Skin of body (tissue), 2 donors: ENCODE results near the gene ATP6V1F. TPM values are rescaled to one million over a fixed set of nuclear protein-coding genes. Genes with fewer than 3 reads are reported as not detected.

Source experiments
- DNase-seq: peaks from one replicate; lab custom pipeline; 2025; lab: John Stamatoyannopoulos, UW
- total RNA-seq: library from RNA; depleted of rRNA; stranded (reverse); fragments of >200 nt; gene quantifications from one replicate; pipeline ENCODE4 v1.2.3, GENCODE V29; 2014

The ATP6V1F gene
- total RNA-seq, 1 donor from 2014 or later = 48.0 TPM

DNA sequence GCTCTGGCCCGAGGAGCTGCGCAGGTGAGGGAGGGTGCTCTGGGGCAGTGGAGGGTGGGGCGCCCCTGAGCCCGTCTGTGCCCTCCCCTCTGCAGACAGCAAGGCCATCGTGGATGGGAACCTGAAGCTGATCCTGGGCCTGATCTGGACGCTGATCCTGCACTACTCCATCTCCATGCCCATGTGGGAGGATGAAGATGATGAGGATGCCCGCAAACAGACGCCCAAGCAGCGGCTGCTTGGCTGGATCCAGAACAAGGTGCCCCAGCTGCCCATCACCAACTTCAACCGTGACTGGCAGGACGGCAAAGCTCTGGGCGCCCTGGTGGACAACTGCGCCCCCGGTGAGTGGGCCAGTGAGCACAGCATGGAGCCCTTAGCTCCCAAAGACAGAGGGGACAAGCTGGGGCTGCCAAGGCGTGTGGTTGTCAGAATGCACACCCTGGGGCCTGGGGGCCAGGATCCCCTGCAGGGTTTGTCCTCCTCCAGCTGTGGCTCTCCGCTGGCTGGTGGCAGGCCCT is 27.4 kb upstream of the ATP6V1F start:
- no peak for DNase-seq

DNA sequence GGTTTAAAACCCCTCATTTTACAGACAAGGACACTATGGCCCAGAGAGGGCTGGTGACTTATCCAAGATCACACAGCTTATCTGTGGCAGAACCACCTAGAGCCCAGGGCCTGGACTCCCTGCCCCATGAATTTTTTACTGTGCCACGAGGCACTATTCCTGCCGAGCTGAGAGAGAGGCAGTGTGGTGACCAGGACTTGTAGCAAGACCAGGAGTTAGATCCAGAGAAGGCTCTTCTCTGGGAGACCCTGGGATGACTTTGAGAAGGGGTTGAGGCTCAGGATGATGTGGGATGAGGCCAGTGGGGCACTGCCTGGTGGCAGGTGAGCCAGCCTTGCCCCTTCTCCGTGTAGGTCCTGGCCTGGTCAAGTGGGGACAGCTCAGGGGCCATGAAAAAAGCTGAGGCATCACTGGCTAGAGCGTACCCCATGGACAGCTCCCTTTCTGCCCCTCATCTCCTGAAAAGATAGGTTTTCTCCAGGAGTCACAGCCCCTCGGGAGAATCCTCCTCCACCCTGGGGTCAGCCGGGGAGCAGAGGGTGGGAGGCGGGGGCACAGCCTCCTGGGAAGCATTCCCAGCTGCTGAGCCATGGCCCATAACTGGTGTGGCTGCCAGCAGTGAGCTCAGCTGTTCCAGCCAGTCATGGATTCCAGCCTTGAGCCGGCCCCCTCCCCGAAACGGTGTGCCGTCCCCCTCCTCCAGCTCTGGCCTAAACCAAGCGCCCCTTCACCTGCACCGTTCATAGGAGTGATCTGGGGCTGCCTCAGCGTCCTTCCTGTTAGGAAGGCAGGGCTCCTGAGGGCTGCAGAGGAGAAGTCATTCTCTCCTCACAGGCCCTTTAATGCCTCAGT is 26.6 kb upstream of the ATP6V1F start:
- no peak for DNase-seq

DNA sequence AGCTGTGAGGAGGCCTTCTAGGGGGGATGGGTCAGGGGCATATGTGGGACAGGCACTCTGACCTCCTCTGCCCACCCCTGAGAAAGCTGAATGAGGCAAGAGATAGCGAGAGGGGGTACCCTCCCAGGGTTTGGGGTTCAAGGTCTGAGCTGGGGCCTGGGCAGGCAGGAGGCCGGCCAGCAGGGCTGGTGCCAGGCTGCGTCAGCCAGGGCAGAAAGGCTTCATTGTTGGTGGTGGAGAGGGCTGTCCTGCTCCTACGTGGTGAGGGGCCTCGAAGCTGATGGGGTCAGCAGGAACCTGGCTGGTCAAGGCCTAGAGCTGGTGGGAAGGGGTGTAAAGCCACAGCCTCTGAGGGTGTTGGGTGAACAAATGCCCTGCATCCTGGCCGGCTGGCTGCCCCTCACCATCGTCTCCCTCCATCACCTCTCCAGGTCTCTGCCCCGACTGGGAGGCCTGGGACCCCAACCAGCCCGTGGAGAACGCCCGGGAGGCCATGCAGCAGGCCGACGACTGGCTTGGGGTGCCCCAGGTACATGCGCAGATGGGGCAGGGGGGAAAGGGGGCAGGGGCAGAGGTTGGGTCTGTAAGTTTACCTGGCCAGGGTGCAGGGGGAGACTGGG is 25.8 kb upstream of the ATP6V1F start:
- DNase-seq = no peak

DNA sequence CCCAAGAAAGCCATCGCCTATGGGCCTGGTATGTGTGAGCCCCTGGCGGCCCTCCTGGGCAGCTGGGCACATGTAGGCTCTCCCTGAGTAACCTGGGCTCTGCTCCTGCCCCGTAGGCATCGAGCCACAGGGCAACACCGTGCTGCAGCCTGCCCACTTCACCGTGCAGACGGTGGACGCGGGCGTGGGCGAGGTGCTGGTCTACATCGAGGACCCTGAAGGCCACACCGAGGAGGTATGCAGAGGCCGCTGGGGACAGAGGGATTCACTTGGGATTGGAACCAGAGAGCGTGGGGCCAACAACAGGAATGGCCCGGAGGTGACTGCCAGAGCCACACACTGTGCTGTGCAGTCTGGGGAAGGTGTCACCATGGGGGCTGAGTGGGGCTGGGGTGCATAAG is 25.1 kb upstream of the ATP6V1F start:
- no peak for DNase-seq

DNA sequence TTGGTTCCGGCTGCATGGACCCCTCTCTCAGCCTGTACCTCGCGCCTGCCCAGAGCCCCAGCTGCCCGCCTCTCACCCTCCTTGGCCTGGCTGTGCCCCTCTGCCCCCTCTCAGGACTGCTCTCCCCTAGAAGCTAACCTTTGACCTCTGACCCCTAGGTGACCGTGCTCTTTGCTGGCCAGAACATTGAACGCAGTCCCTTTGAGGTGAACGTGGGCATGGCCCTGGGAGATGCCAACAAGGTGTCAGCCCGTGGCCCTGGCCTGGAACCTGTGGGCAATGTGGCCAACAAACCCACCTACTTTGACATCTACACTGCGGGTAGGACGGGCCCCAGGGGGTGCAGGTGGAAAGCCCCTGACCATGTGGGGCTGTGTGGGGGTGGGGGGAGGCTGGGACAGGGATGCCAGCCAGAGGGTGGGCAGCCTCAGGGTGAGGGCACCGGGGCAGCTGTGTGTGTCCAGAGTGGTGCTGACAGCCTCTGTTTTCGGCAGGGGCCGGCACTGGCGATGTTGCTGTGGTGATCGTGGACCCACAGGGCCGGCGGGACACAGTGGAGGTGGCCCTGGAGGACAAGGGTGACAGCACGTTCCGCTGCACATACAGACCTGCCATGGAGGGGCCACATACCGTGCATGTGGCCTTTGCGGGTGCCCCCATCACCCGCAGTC is 24.4 kb upstream of the ATP6V1F start:
- no peak for DNase-seq

DNA sequence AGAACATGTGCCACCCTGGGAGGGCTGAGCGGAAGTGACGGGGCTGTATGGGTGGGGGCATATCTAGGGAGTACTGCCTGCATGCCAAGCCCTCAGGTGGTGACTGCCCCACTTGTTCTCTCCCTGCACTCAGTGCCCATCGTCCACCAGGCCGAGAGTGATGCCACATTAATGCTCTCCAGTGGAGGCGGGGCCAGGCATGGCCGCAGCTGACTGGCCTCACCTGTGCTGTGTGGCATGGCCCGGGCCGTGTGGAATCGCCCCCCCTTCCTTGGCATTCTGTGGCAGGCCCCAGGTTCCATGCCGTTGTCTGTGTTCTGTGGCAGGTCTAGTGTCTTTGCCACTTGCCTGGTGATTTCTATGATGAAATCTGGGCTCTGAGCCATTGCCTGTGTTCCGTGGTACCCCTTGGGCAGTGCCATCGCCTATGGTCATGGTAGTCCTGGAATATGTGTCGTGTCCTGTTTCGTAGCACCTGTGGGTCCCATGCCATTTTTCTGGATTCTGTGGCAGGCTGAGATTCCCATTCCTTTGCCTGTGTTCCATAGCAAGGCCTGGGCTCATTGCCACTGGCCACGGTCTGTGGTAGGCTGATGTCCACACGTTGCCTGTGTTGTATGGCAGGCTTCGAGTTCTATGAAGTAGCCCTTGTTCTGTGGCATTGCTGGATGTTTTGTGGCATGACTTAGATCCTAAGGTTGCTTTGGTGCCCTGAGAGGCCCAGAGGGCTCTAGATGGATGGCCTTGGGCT is 23.5 kb upstream of the ATP6V1F start:
- DNase-seq = no peak

DNA sequence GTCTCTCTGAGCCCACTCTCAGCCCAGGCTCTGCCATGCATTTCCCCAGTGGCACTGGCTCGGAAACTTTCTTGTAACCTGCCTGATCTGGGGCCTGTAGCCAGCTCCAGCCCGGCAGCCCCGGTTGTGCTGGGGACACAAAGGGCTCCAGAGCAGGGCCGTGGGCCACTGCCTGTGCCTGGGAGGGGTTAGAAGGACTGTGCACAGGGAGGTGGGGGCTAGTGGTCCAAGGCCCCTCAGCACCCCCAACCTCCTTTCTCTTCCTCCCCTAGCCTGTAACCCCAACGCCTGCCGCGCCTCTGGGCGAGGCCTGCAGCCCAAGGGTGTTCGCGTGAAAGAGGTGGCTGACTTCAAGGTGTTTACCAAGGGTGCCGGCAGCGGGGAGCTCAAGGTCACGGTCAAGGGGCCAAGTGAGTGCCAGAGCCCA is 22.9 kb upstream of the ATP6V1F start:
- no peak for DNase-seq

DNA sequence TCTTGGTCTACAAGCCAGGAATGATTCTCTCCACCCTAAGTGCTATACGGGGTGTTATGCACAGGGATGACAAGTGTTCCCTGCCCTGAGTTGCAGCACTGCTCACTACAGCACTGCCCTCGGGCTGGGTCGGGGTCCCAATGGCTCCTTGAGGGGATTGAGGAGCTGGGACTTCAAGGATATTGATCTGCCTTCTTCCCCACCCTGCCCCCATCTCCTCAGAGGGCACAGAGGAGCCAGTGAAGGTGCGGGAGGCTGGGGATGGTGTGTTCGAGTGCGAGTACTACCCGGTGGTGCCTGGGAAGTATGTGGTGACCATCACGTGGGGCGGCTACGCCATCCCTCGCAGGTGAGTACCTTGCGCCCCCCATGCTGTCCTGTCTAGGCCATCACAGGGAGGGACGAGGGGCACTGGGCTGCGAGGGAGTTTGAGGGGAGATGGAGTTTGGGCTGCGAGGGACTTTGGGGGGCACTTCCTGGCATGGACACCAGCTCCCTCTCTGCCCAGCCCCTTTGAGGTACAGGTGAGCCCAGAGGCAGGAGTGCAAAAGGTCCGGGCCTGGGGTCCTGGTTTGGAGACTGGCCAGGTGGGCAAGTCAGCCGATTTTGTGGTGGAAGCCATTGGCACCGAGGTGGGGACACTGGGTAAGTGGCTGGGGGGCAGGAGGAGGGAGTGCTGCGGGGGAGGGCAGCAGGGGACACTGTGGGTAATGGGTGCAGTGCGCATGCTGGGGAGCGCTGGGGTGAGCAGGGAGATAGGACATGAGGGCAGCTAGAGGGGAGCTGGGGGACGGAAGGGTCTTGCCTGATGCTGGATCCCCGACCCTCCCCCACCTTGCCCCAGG is 22.1 kb upstream of the ATP6V1F start:
- DNase-seq = no peak

DNA sequence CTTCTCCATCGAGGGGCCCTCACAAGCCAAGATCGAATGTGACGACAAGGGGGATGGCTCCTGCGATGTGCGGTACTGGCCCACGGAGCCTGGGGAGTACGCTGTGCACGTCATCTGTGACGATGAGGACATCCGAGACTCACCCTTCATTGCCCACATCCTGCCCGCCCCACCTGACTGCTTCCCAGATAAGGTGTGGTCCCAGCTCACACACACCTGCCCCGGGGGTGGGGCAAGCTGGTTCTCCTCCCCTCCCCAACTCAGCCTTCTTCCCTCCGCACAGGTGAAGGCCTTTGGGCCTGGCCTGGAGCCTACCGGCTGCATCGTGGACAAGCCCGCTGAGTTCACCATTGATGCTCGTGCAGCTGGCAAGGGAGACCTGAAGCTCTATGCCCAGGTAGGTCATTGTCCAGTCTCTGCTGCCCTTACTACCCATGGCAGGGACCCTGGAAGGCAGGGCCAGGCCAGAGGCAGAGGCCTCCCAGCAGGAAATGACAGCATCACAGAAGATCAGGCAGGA is 21.4 kb upstream of the ATP6V1F start:
- no peak for DNase-seq

DNA sequence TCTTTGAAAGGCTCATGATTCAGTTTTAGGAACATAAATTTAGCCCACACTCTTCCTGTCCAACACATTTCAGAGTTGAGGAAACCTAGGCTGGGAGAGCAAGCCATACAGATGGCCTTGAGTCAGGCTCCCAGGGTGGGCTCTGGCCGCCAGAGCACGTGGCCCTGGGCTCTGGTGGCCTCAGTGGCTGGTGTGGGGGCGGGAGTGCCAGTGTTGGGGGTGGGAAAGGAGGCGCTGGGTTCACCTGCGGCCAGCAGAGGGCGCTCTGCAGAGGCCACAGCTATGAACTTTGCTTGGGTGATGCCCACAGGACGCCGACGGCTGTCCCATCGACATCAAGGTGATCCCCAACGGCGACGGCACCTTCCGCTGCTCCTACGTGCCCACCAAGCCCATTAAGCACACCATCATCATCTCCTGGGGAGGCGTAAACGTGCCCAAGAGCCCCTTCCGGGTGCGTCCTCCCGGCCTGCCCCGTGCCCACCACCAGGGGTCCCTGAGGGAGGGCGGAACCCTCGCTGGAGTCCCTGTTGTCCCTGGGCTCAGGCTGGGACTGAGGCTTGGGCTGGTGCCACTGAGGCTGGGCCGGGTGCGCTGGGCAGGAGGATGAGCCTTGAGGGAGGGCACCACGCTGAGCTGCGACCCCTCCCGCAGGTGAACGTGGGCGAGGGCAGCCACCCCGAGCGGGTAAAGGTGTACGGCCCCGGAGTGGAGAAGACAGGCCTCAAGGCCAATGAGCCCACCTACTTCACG is 20.6 kb upstream of the ATP6V1F start:
- DNase-seq = no peak

DNA sequence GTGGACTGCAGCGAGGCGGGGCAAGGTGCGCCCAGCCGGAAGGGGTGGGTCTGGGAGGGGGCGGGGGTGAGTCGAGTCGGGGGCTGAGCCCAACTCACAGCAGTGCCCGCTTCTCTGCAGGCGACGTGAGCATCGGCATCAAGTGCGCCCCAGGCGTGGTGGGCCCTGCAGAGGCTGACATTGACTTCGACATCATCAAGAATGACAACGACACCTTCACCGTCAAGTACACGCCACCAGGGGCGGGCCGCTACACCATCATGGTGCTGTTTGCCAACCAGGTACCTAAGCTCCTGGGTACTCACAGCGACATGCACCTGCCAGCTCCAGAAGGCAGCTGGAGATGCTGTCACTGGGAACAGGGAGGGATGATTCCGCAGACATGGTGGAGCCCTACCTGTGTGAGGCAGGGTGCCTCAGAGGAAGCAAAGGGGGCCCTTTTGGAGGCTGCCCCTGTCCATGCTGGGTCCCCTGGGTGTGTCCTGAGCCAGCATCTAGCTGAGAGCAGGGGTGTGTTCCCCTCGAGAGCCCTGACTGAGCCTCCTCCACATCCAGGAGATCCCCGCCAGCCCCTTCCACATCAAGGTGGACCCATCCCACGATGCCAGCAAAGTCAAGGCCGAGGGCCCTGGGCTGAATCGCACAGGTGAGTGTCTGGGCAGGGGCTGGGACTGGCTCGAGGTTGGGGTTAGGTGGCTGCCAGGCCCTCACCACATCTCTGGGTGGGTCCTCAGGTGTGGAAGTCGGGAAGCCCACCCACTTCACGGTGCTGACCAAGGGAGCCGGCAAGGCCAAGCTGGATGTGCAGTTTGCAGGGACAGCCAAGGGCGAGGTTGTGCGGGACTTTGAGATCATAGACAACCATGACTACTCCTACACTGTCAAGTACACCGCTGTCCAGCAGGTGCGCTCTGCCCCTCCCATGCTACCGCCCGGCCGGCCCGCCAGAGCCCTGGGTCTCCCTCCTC is 19.7 kb upstream of the ATP6V1F start:
- DNase-seq = no peak

DNA sequence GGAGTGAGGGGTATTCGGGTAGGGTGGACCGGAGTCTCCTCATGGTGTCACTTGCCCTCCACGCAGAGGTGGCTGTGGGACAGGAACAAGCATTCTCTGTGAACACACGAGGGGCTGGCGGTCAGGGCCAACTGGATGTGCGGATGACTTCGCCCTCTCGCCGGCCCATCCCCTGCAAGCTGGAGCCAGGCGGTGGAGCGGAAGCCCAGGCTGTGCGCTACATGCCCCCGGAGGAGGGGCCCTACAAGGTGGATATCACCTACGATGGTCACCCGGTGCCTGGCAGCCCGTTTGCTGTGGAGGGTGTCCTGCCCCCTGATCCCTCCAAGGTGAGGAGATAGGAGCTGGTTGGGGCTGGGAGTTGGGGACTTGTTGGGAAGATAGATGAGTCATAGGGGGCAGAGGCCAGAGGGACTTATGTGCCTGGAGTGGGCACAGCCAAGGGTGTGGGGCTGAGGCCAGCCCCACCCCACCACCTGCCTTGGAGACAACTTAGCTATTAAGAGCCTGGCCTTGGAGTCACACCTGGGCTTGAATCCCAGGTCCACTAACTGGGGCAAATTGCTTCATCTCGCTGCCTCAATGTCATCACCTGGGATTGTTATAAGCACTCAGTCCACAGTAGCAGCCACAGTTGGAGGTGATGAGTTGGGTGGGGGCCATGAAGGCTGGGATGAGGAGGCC is 18.6 kb upstream of the ATP6V1F start:
- DNase-seq = no peak

DNA sequence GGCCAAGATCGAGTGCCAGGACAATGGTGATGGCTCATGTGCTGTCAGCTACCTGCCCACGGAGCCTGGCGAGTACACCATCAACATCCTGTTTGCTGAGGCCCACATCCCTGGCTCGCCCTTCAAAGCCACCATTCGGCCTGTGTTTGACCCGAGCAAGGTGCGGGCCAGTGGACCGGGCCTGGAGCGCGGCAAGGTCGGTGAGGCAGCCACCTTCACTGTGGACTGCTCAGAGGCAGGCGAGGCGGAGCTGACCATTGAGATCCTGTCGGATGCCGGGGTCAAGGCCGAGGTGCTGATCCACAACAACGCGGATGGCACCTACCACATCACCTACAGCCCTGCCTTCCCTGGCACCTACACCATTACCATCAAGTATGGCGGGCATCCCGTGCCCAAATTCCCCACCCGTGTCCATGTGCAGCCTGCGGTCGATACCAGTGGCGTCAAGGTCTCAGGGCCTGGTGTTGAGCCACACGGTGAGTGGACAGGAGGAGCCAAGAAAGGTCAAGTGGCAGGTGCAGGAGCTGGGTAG is 17.8 kb upstream of the ATP6V1F start:
- no peak for DNase-seq

DNA sequence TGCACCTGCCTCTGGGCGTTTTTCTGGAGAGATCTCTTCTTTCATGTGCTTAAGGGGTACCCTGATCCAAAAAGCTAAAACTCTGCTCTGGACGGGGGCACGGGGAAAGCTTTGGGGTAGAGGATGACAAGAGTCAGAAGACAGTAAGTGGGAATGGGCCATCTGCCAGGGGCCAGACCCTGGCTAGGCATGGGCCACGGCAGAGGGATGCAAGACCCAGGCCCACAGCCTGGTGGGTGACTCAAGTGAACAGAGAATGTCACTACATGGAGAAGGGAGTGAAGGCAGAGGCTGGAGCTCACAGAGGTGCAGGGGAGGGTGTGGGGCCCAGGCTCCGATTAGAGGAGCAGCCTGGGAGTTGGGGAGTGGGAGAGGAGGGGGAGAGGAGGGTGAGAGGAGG is 17.2 kb upstream of the ATP6V1F start:
- no peak for DNase-seq

DNA sequence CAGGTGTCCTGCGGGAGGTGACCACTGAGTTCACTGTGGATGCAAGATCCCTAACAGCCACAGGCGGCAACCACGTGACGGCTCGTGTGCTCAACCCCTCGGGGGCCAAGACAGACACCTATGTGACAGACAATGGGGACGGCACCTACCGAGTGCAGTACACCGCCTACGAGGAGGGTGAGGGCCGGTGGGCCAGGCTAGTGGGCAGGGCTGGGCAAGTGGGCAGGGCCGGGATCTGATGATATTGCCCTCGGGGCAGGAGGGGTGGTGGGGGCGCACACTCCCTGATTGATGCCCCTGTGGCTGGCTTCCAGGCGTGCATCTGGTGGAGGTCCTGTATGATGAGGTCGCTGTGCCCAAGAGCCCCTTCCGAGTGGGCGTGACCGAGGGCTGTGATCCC is 16.7 kb upstream of the ATP6V1F start:
- no peak for DNase-seq

DNA sequence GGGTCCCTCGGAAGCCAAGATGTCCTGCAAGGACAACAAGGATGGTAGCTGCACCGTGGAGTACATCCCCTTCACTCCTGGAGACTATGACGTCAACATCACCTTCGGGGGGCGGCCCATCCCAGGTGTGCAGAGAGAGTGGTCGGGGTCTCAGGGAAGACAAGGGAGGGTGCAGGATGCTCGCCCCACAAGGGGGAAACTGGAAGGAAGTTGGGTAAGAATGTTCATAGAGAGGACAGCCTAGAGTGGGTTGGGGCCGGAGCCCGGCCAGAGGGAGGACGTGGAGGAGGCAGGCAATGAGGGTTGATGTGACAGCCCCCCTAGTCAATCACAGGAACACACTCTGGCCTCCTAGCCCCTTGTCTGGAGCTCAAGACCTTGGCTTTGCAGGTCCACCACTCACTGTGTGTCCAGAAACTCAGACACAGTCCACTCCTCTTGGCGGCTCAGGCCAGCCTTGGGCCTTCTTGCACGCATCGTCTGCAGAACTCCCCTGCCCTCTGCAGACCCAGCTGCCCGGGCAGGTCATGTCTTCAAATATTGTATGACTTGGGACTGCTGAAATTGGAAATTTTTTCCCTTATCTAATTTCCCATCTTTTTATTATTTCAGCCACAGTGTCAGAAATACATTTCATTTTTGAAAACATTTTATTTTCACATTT is 15.7 kb upstream of the ATP6V1F start:
- no peak for DNase-seq

DNA sequence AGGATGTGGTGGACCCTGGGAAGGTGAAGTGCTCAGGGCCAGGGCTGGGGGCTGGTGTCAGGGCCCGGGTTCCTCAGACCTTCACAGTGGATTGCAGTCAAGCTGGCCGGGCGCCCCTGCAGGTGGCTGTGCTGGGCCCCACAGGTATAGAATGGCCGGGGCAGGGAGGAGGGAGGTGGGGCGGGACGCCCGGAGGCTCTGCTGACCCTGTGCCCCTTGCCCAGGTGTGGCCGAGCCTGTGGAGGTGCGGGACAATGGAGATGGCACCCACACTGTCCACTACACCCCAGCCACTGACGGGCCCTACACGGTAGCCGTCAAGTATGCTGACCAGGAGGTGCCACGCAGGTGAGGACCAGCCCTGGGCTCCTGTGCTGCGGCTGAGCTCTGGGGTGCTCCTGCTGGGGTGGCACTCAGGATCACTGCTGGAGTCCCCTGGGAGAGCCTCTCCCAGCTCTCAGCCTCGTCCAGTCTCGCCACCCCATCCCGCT is 14.9 kb upstream of the ATP6V1F start:
- DNase-seq = no peak
